HepG2 (cell line): Measurements from ENCODE around the gene C2orf80. TPM values are rescaled to one million over a fixed set of nuclear protein-coding genes. Genes with fewer than 3 reads are reported as not detected.

ENCODE experiments used
- ATF7 ChIP-seq, 2 experiments: fragments of 450-650 bp in 1 of 2; sonication (generic) in 1 of 2; formaldehyde crosslinking in 1 of 2; IDR thresholded peaks; 2 replicates each; pipeline versions ENCODE4 v1.4.0 to v1.6.1; 2016 to 2020; ENCODE audit warnings: antibody characterized with exemption in 1 of 2, mild to moderate bottlenecking in 1 of 2, missing genetic modification reagents in 1 of 2
- CC2D1A ChIP-seq: sonication (generic); formaldehyde crosslinking; IDR thresholded peaks from 2 replicates; pipeline ENCODE4 v1.8.1; 2023; ENCODE audit warnings: mild to moderate bottlenecking, missing genetic modification reagents
- CCDC6 ChIP-seq: sonication (generic); formaldehyde crosslinking; IDR thresholded peaks from 2 replicates; pipeline ENCODE4 v1.8.1; 2022; ENCODE audit warnings: mild to moderate bottlenecking, missing genetic modification reagents, moderate library complexity
- CENPBD1 ChIP-seq: sonication (generic); formaldehyde crosslinking; IDR thresholded peaks from 2 replicates; pipeline ENCODE4 v1.8.0; 2022; ENCODE audit warnings: missing genetic modification reagents, low read depth, mild to moderate bottlenecking, borderline replicate concordance
- DBP ChIP-seq: sonication (generic); formaldehyde crosslinking; IDR thresholded peaks from 2 replicates; pipeline ENCODE4 v1.4.0; 2020; ENCODE audit warnings: missing genetic modification reagents; ENCODE audit errors: not compliant biosample characterization
- GTF2F1 ChIP-seq: fragments of 150-350 bp; IDR thresholded peaks from 2 replicates; pipeline ENCODE4 v1.6.1; 2014; ENCODE audit warnings: low read length
- HDAC6 ChIP-seq: fragments of 200-600 bp; sonication (generic); IDR thresholded peaks from 2 replicates; pipeline ENCODE4 v1.7.0; 2017; ENCODE audit warnings: mild to moderate bottlenecking, antibody characterized with exemption, low read length, low read depth
- HNRNPLL ChIP-seq: fragments of 200-400 bp; formaldehyde crosslinking; IDR thresholded peaks from 2 replicates; pipeline ENCODE4 v1.6.1; 2017; ENCODE audit warnings: mild to moderate bottlenecking, low read depth, low read length; ENCODE audit not compliant: poor library complexity, severe bottlenecking
- KDM2A ChIP-seq: sonication (generic); formaldehyde crosslinking; IDR thresholded peaks from 2 replicates; pipeline ENCODE4 v1.4.0; 2020; ENCODE audit warnings: low read depth, missing genetic modification reagents, borderline replicate concordance
- KLF13 ChIP-seq: sonication (generic); formaldehyde crosslinking; IDR thresholded peaks from 2 replicates; pipeline ENCODE4 v1.4.0; 2020; ENCODE audit warnings: mild to moderate bottlenecking, missing genetic modification reagents
- MED8 ChIP-seq: sonication (generic); formaldehyde crosslinking; IDR thresholded peaks from 2 replicates; pipeline ENCODE4 v1.8.1; 2023; ENCODE audit warnings: mild to moderate bottlenecking, missing genetic modification reagents; ENCODE audit not compliant: insufficient replicate concordance
- MTA3 ChIP-seq: sonication (generic); formaldehyde crosslinking; IDR thresholded peaks from 2 replicates; pipeline ENCODE4 v1.4.0; 2020; ENCODE audit warnings: missing genetic modification reagents
- RAD51 ChIP-seq: fragments of 450-650 bp; IDR thresholded peaks from 2 replicates; pipeline ENCODE4 v1.6.1; 2016; ENCODE audit warnings: borderline replicate concordance
- RBAK ChIP-seq: sonication (generic); formaldehyde crosslinking; IDR thresholded peaks from 2 replicates; pipeline ENCODE4 v1.5.1; 2020; ENCODE audit warnings: mild to moderate bottlenecking, missing genetic modification reagents
- SALL1 ChIP-seq: sonication (generic); formaldehyde crosslinking; IDR thresholded peaks from 2 replicates; pipeline ENCODE4 v1.8.0; 2022; ENCODE audit warnings: mild to moderate bottlenecking, missing genetic modification reagents
- SETDB1 ChIP-seq: sonication (generic); formaldehyde crosslinking; IDR thresholded peaks from 2 replicates; pipeline ENCODE4 v1.5.1; 2020; ENCODE audit warnings: missing genetic modification reagents, mild to moderate bottlenecking, borderline replicate concordance
- SNAPC2 ChIP-seq: sonication (generic); formaldehyde crosslinking; IDR thresholded peaks from 2 replicates; pipeline ENCODE4 v1.8.1; 2022; ENCODE audit warnings: mild to moderate bottlenecking, missing genetic modification reagents
- TAF15 ChIP-seq: fragments of 200-400 bp; formaldehyde crosslinking; IDR thresholded peaks from one replicate; pipeline ENCODE4 v1.6.1; 2018; ENCODE audit warnings: mild to moderate bottlenecking, low read depth, low read length; ENCODE audit not compliant: poor library complexity, severe bottlenecking
- TCF7L2 ChIP-seq: IDR thresholded peaks from 2 replicates; pipeline ENCODE4 v1.6.1; 2011; ENCODE audit warnings: mild to moderate bottlenecking, low read depth, low read length, moderate library complexity
- TEAD2 ChIP-seq: sonication (generic); formaldehyde crosslinking; IDR thresholded peaks from 2 replicates; pipeline ENCODE4 v1.9.0; 2021; ENCODE audit warnings: missing genetic modification reagents
- YEATS4 ChIP-seq: sonication (generic); formaldehyde crosslinking; IDR thresholded peaks from 2 replicates; pipeline ENCODE4 v1.4.0; 2020; ENCODE audit warnings: missing genetic modification reagents, borderline replicate concordance
- ZFP36 ChIP-seq: fragments of 150-350 bp; IDR thresholded peaks from 2 replicates; pipeline ENCODE4 v1.6.1; 2018; ENCODE audit warnings: borderline replicate concordance, low read length, low read depth; ENCODE audit not compliant: partially characterized antibody
- ZFP37 ChIP-seq: sonication (generic); formaldehyde crosslinking; IDR thresholded peaks from 2 replicates; pipeline ENCODE4 v1.4.0; 2020; ENCODE audit warnings: missing genetic modification reagents, borderline replicate concordance
- ZFP90 ChIP-seq: sonication (generic); formaldehyde crosslinking; IDR thresholded peaks from 2 replicates; pipeline ENCODE4 v1.8.0; 2022; ENCODE audit warnings: missing genetic modification reagents, mild to moderate bottlenecking, inconsistent platforms, borderline replicate concordance
- ZNF160 ChIP-seq: sonication (generic); formaldehyde crosslinking; IDR thresholded peaks from 2 replicates; pipeline ENCODE4 v1.8.0; 2022; ENCODE audit warnings: mild to moderate bottlenecking, inconsistent platforms, missing genetic modification reagents
- ZNF20 ChIP-seq: sonication (generic); formaldehyde crosslinking; IDR thresholded peaks from 2 replicates; pipeline ENCODE4 v1.4.0; 2020; ENCODE audit warnings: mild to moderate bottlenecking, moderate library complexity, missing genetic modification reagents
- ZNF7 ChIP-seq: IDR thresholded peaks from 2 replicates; pipeline ENCODE4 v1.6.1; 2016; ENCODE audit warnings: missing biosample characterization, missing genetic modification reagents
- ZSCAN22 ChIP-seq: sonication (generic); formaldehyde crosslinking; IDR thresholded peaks from 2 replicates; pipeline ENCODE4 v1.4.0; 2020; ENCODE audit warnings: mild to moderate bottlenecking, missing genetic modification reagents
- polyA plus RNA-seq, 8 experiments: library from polyadenylated mRNA; depleted of rRNA in 3 of 8; stranded (reverse) in 7 of 8; unstranded in 1 of 8; fragments of >200 nt; fragmentation: Illumina TruSeq in 4 of 8; extraction: Trizol in 4 of 8; gene quantifications; 2 replicates each; pipeline versions ENCODE4 v1.2.1 to v1.2.3, GENCODE V29; 2011 to 2016; ENCODE audit warnings: low read depth in 4 of 8, missing spikeins in 1 of 8, mixed read lengths in 1 of 8; ENCODE audit not compliant: insufficient read depth in 1 of 8
- total RNA-seq, 5 experiments: library from RNA; depleted of rRNA; stranded (reverse); fragments of >200 nt; fragmentation: Illumina TruSeq; extraction: Trizol; gene quantifications; 2 replicates each; pipeline ENCODE4 v1.2.3, GENCODE V29; 2016; ENCODE audit warnings: low read depth in 1 of 5
- TF ChIP-seq, protein P1 (sequence below): IDR thresholded peaks from 2 replicates; pipeline ENCODE4 v1.6.1; 2016; ENCODE audit warnings: missing compliant biosample characterization, missing genetic modification reagents, borderline replicate concordance

Gene C2orf80
- total and polyA plus RNA-seq, 2 of the 13 experiments (the other 11 are each of a cell fraction or from before 2014, with no cell fraction given): not detected

GRCh38 chr2:208135794-208136715, 53.8 kb downstream of the C2orf80 start (continued):
- TF ChIP-seq ZFP36 (no peak), RAD51 (no peak), ZNF160 (no peak), GTF2F1 (no peak), YEATS4 (CRISPR knock-in tag) (peak; percentile 32; the same call in 1 of the 2 replicates), CCDC6 (no peak), ZSCAN22 (CRISPR knock-in tag) (no peak), TAF15 (no peak), MTA3 (CRISPR knock-in tag) (no peak), HDAC6 (no peak), KDM2A (CRISPR knock-in tag) (peak; percentile 37), RBAK (CRISPR knock-in tag) (no peak), DBP (CRISPR knock-in tag) (no peak), MED8 (CRISPR knock-in tag) (no peak), ZFP90 (no peak), HNRNPLL (no peak), KLF13 (no peak), CENPBD1 (no peak), ATF7 (IDR thresholded peaks at IDR 0.05) (no peak), ATF7 (CRISPR knock-in tag; IDR thresholded peaks at IDR 0.05) (no peak), TCF7L2 (no peak), SNAPC2 (CRISPR knock-in tag) (0 out of 2 replicates have a peak, but pooled peaks have one; percentile 43), CC2D1A (CRISPR knock-in tag) (0 out of 2 replicates have a peak, but pooled peaks have one; percentile 10), TEAD2 (CRISPR knock-in tag) (no peak), SETDB1 (CRISPR knock-in tag) (no peak), ZFP37 (CRISPR knock-in tag) (no peak), ZNF20 (no peak), SALL1 (CRISPR knock-in tag) (peak; percentile 45), ZNF7 (CRISPR knock-in tag) (no peak)
- TF ChIP-seq, protein P1, sequence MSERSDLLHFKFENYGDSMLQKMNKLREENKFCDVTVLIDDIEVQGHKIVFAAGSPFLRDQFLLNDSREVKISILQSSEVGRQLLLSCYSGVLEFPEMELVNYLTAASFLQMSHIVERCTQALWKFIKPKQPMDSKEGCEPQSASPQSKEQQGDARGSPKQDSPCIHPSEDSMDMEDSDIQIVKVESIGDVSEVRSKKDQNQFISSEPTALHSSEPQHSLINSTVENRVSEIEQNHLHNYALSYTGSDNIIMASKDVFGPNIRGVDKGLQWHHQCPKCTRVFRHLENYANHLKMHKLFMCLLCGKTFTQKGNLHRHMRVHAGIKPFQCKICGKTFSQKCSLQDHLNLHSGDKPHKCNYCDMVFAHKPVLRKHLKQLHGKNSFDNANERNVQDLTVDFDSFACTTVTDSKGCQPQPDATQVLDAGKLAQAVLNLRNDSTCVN (CRISPR knock-in tag): no peak
